HepG2 (cell line): Measurements from ENCODE around the gene SUSD6. TPM values are rescaled to one million over a fixed set of nuclear protein-coding genes. Genes with fewer than 3 reads are reported as not detected.
A peak's percentile ranks its signal among the peaks of the same experiment; 100 is the strongest.

Experiments
- ATAC-seq: fragments of 200-7000 bp; cut with Tn5 transposase; 3 replicates; pipeline ENCODE4 v1.9.1; 2020; ENCODE audit warnings: mild to moderate bottlenecking, moderate library complexity
- BruUV-seq: library from RNA; stranded (reverse); fragments of 400-500 nt; replicated peaks from 2 replicates; lab custom pipeline; 2021; lab: Mats Ljungman, UMichigan
- CTCF ChIA-PET: fragments of 300-600 bp; formaldehyde crosslinking; extraction: SDS; loops from one replicate; lab custom pipeline; 2021; ENCODE audit warnings: low total read pairs, inconsistent platforms, low intra/inter-chr PET ratio; lab: Yijun Ruan, JAX
- POLR2A ChIA-PET: fragments of 350-600 bp; sonication (Branson Sonifier 250); formaldehyde crosslinking; loops from one replicate; lab custom pipeline; 2020; ENCODE audit warnings: antibody characterized with exemption, inconsistent platforms; lab: Yijun Ruan, JAX
- DNase-seq: peaks from one replicate; pipeline ENCODE4 v3.0.0-alpha.2; 2015; ENCODE audit warnings: low spot score
- FAIRE-seq: peaks from 3 replicates; lab custom pipeline; 2011; peaks lifted over from hg19 to GRCh38; lab: Jason Lieb, UNC
- H2AFZ ChIP-seq: one replicate; pipeline ENCODE4 v1.6.1; 2011; ENCODE audit warnings: low read length, inconsistent platforms
- H3K27ac ChIP-seq: fragments of 300-600 bp; 3 replicates; pipeline ENCODE4 v1.8.0; 2011; ENCODE audit warnings: mixed run types, mild to moderate bottlenecking, mixed read lengths, low read length, inconsistent platforms; ENCODE audit not compliant: insufficient read depth; ENCODE audit errors: extremely low read length
- H3K27me3 ChIP-seq, 2 experiments: fragments of 200-600 bp in 1 of 2; 2 replicates in 1 of 2; 3 replicates in 1 of 2; pipeline versions ENCODE4 v1.6.0 to v1.8.0; 2011; ENCODE audit warnings: low read length in 2 of 2, mild to moderate bottlenecking in 2 of 2, moderate library complexity in 2 of 2, inconsistent platforms in 1 of 2; ENCODE audit not compliant: insufficient read depth in 2 of 2, control insufficient read depth in 1 of 2
- H3K36me3 ChIP-seq, 2 experiments: fragments of 200-600 bp in 1 of 2; replicated peaks in 1 of 2; 2 replicates in 1 of 2; 3 replicates in 1 of 2; pipeline versions ENCODE4 v1.5.1 to v1.8.0; 2011; ENCODE audit warnings: low read length in 2 of 2, inconsistent platforms in 1 of 2; ENCODE audit not compliant: insufficient read depth in 2 of 2, control insufficient read depth in 1 of 2
- H3K4me1 ChIP-seq: 2 replicates; pipeline ENCODE4 v1.5.1; 2012; ENCODE audit warnings: low read length, inconsistent platforms; ENCODE audit not compliant: insufficient read depth
- H3K4me2 ChIP-seq: 2 replicates; pipeline ENCODE4 v1.6.0; 2011; ENCODE audit warnings: low read depth, low read length, inconsistent platforms
- H3K4me3 ChIP-seq, 3 experiments: fragments of 200-600 bp in 1 of 3; sonication (generic), shearing (Covaris generic) in 1 of 3; replicated peaks in 1 of 3; 2 replicates each; pipeline ENCODE4 v1.5.1; 2011 to 2016; ENCODE audit warnings: low read length in 3 of 3, inconsistent platforms in 2 of 3, low read depth in 2 of 3, mild to moderate bottlenecking in 2 of 3, control low read depth in 1 of 3, mixed read lengths in 1 of 3; ENCODE audit not compliant: insufficient read depth in 1 of 3
- H3K79me2 ChIP-seq: one replicate; pipeline ENCODE4 v1.6.1; 2011; ENCODE audit warnings: low read length, inconsistent platforms; ENCODE audit not compliant: insufficient read depth
- H3K9ac ChIP-seq: 2 replicates; pipeline ENCODE4 v1.6.0; 2011; ENCODE audit warnings: mild to moderate bottlenecking, low read depth, low read length, inconsistent platforms; ENCODE audit not compliant: insufficient read depth
- H3K9me3 ChIP-seq: 2 replicates; pipeline ENCODE4 v1.5.1; 2012; ENCODE audit warnings: mild to moderate bottlenecking, low read length
- H4K20me1 ChIP-seq: 2 replicates; pipeline ENCODE4 v1.6.0; 2011; ENCODE audit warnings: inconsistent platforms, mild to moderate bottlenecking, low read length, moderate library complexity; ENCODE audit not compliant: insufficient read depth
- FOXA3 ChIP-seq: IDR thresholded peaks from 2 replicates; pipeline ENCODE4 v1.6.1; 2016; ENCODE audit warnings: missing genetic modification reagents, missing compliant biosample characterization
- MED1 ChIP-seq: sonication (generic); formaldehyde crosslinking; IDR thresholded peaks from 2 replicates; pipeline ENCODE4 v1.4.0; 2020; ENCODE audit warnings: missing genetic modification reagents
- MTA1 ChIP-seq: sonication (generic); formaldehyde crosslinking; IDR thresholded peaks from 2 replicates; pipeline ENCODE4 v1.4.0; 2020; ENCODE audit warnings: missing genetic modification reagents, mild to moderate bottlenecking, borderline replicate concordance
- MYC ChIP-seq: sonication (generic); formaldehyde crosslinking; IDR thresholded peaks from 2 replicates; pipeline ENCODE4 v1.9.0; 2021; ENCODE audit warnings: missing genetic modification reagents, borderline replicate concordance
- ONECUT2 ChIP-seq: sonication (generic); formaldehyde crosslinking; IDR thresholded peaks from 2 replicates; pipeline ENCODE4 v1.4.0; 2020; ENCODE audit warnings: missing genetic modification reagents
- PBX3 ChIP-seq: sonication (generic); formaldehyde crosslinking; IDR thresholded peaks from 2 replicates; pipeline ENCODE4 v1.8.1; 2023; ENCODE audit warnings: missing genetic modification reagents, inconsistent platforms, borderline replicate concordance
- PCBP1 ChIP-seq: fragments of 200-400 bp; formaldehyde crosslinking; IDR thresholded peaks from 2 replicates; pipeline ENCODE4 v1.6.1; 2017; ENCODE audit warnings: mild to moderate bottlenecking, low read depth, low read length, borderline replicate concordance
- PLRG1 ChIP-seq: fragments of 450-650 bp; conservative IDR thresholded peaks from 2 replicates; pipeline ENCODE4 v1.6.1; 2016
- PRPF4 ChIP-seq: fragments of 200-400 bp; formaldehyde crosslinking; IDR thresholded peaks from 2 replicates; pipeline ENCODE4 v1.6.1; 2016; ENCODE audit warnings: low read length, low read depth; ENCODE audit not compliant: poor library complexity, severe bottlenecking
- SP5 ChIP-seq: IDR thresholded peaks from 2 replicates; pipeline ENCODE4 v1.6.1; 2016; ENCODE audit warnings: low read depth, borderline replicate concordance
- TARDBP ChIP-seq: sonication (generic); formaldehyde crosslinking; IDR thresholded peaks from 2 replicates; pipeline ENCODE4 v1.8.0; 2022; ENCODE audit warnings: mild to moderate bottlenecking, missing genetic modification reagents
- ZBTB1 ChIP-seq: sonication (generic); formaldehyde crosslinking; IDR thresholded peaks from 2 replicates; pipeline ENCODE4 v1.4.0; 2020; ENCODE audit warnings: missing genetic modification reagents, borderline replicate concordance
- ZNF205 ChIP-seq: IDR thresholded peaks from 2 replicates; pipeline ENCODE4 v1.6.1; 2018; ENCODE audit warnings: missing biosample characterization, missing genetic modification reagents
- ZNF292 ChIP-seq: sonication (generic); formaldehyde crosslinking; IDR thresholded peaks from 2 replicates; pipeline ENCODE4 v1.8.1; 2022; ENCODE audit warnings: mild to moderate bottlenecking, low read depth, missing genetic modification reagents, borderline replicate concordance
- ZNF343 ChIP-seq: sonication (generic); formaldehyde crosslinking; IDR thresholded peaks from 2 replicates; pipeline ENCODE4 v1.4.0; 2020; ENCODE audit warnings: mild to moderate bottlenecking, missing genetic modification reagents
- ZNF468 ChIP-seq: sonication (generic); formaldehyde crosslinking; IDR thresholded peaks from 2 replicates; pipeline ENCODE4 v1.8.0; 2022; ENCODE audit warnings: mild to moderate bottlenecking, moderate library complexity, missing genetic modification reagents
- WGBS: methylation state at CpG from one replicate; pipeline ENCODE4 v1.1.6; 2017; ENCODE audit warnings: low lambda C conversion rate; 5-methylcytosine and 5-hydroxymethylcytosine counted together
- in situ Hi-C: cut with HindIII; loops from 2 replicates; pipeline ENCODE4 v1.10.0; 2017; ENCODE audit warnings: low pct_unique_long_range_greater_than_20kb; ENCODE audit not compliant: extremely low pct_ligation_motif_present
- intact Hi-C: fragments of 100-400 bp; cut with micrococcal nuclease; formaldehyde crosslinking; loops from one replicate; pipeline ENCODE4 v1.10.0; 2022; ENCODE audit not compliant: unreplicated experiment
- polyA plus RNA-seq, 8 experiments: library from polyadenylated mRNA; depleted of rRNA in 3 of 8; stranded (reverse) in 7 of 8; unstranded in 1 of 8; fragments of >200 nt; fragmentation: Illumina TruSeq in 4 of 8; extraction: Trizol in 4 of 8; gene quantifications; 2 replicates each; pipeline versions ENCODE4 v1.2.1 to v1.2.3, GENCODE V29; 2011 to 2016; ENCODE audit warnings: low read depth in 4 of 8, missing spikeins in 1 of 8, mixed read lengths in 1 of 8; ENCODE audit not compliant: insufficient read depth in 1 of 8
- total RNA-seq, 5 experiments: library from RNA; depleted of rRNA; stranded (reverse); fragments of >200 nt; fragmentation: Illumina TruSeq; extraction: Trizol; gene quantifications; 2 replicates each; pipeline ENCODE4 v1.2.3, GENCODE V29; 2016; ENCODE audit warnings: low read depth in 1 of 5
- TF ChIP-seq, protein P1 (sequence below): sonication (generic); formaldehyde crosslinking; conservative IDR thresholded peaks from 2 replicates; pipeline ENCODE4 v1.8.0; 2022; ENCODE audit warnings: mild to moderate bottlenecking, moderate library complexity, missing genetic modification reagents
- TF ChIP-seq, protein P2 (sequence below): sonication (generic); formaldehyde crosslinking; IDR thresholded peaks from 2 replicates; pipeline ENCODE4 v1.4.0; 2020; ENCODE audit warnings: missing genetic modification reagents
- TF ChIP-seq, protein P3 (sequence below): sonication (generic); formaldehyde crosslinking; IDR thresholded peaks from 2 replicates; pipeline ENCODE4 v1.4.0; 2020; ENCODE audit warnings: missing genetic modification reagents, borderline replicate concordance

The SUSD6 gene
- total and polyA plus RNA-seq, 2 of the 13 experiments (the other 11 are each of a cell fraction or from before 2014, with no cell fraction given) = 7.2 to 7.4 TPM

DNA sequence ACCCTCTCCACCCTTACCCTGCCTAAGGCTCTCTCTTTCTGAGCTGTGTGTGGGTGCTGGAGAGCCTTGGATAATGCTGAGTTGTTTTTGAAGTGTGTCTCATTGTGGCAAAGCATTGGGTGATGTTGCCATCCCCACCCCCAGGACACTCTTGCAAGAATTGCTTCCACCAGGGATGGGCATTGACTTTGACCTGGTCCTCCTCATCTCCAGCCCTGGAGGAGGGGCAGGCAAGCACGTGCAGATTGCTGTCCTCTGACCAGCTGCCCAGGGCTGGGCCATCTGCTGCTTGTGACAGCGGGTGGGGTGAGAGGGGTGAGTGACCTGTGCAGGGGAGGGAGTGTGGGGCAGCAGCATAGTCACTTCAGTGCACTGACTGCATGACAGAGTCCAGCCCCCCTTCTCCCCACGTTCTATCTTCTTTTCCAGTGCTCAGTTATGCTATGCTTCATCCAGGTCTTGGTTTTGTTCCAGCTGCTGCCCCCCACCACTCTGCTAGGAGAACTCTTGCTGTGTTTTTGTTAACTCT lies 26.2 kb downstream of the SUSD6 start:
- H3K27ac ChIP-seq = peak overlapping the region; percentile 23
- H3K27me3 ChIP-seq = no peaks in the 10 kb centered on the region
- WGBS = 0% methylated on average over 1 of the region's 3 CpGs
- H3K9me3 ChIP-seq = peaks cover 8% of the 10 kb centered on the region
- FAIRE-seq (peak; percentile 81), DNase-seq (peak; percentile 60), ATAC-seq (peak; percentile 90)
- ChIA-PET POLR2A (interaction anchor here (0.8 to 3.4 kb wide), 5 partner anchors 11 to 76 kb away, joined by 3 to 19 read pairs (median 4); no protein-coding TSS in a partner anchor), CTCF (no interaction called here)
- no peaks in the 10 kb centered on the region for H3K36me3 ChIP-seq
- peaks cover 72% of the 10 kb centered on the region for H3K4me1 ChIP-seq
- no peaks in the 10 kb centered on the region for H4K20me1 ChIP-seq
- in situ Hi-C loops (no loop called here), intact Hi-C loops (loop anchor here (1.0 kb wide), 1 partner anchor 25 kb away; no protein-coding TSS in a partner anchor)
- H3K4me3 ChIP-seq = peak overlapping the region in 2 of 3 experiments; percentile 8 to 38; a peak in 2 of 6 replicates
- no peak overlapping the region for H2AFZ ChIP-seq
- peaks cover 16% of the 10 kb centered on the region for H3K79me2 ChIP-seq
- H3K4me2 ChIP-seq = peak overlapping the region; percentile 61
- H3K9ac ChIP-seq = no peak overlapping the region
- no TSS peak for BruUV-seq
- TF ChIP-seq TARDBP (CRISPR knock-in tag) = peak; percentile 72; the same call in 1 of the 2 replicates
- TF ChIP-seq, protein P1, sequence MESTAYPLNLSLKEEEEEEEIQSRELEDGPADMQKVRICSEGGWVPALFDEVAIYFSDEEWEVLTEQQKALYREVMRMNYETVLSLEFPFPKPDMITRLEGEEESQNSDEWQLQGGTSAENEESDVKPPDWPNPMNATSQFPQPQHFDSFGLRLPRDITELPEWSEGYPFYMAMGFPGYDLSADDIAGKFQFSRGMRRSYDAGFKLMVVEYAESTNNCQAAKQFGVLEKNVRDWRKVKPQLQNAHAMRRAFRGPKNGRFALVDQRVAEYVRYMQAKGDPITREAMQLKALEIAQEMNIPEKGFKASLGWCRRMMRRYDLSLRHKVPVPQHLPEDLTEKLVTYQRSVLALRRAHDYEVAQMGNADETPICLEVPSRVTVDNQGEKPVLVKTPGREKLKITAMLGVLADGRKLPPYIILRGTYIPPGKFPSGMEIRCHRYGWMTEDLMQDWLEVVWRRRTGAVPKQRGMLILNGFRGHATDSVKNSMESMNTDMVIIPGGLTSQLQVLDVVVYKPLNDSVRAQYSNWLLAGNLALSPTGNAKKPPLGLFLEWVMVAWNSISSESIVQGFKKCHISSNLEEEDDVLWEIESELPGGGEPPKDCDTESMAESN (CRISPR knock-in tag) = 0 out of 2 replicates have a peak, but pooled peaks have one; percentile 21
- peak; percentile 92; the same call in 1 of the 2 replicates for TF ChIP-seq MTA1 (CRISPR knock-in tag)
- TF ChIP-seq ZNF343 (CRISPR knock-in tag) = no peak
- TF ChIP-seq PLRG1 = no peak
- peak; percentile 93 for TF ChIP-seq ZNF292
- no peak for TF ChIP-seq PRPF4
- TF ChIP-seq, protein P2, sequence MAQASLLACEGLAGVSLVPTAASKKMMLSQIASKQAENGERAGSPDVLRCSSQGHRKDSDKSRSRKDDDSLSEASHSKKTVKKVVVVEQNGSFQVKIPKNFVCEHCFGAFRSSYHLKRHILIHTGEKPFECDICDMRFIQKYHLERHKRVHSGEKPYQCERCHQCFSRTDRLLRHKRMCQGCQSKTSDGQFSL (CRISPR knock-in tag) = no peak; the same call in 1 of the 2 replicates
- no peak for TF ChIP-seq ZNF205 (CRISPR knock-in tag)
- TF ChIP-seq MED1 = peak; percentile 30; the same call in 1 of the 2 replicates
- TF ChIP-seq ZBTB1 (CRISPR knock-in tag) = no peak
- TF ChIP-seq, protein P3, sequence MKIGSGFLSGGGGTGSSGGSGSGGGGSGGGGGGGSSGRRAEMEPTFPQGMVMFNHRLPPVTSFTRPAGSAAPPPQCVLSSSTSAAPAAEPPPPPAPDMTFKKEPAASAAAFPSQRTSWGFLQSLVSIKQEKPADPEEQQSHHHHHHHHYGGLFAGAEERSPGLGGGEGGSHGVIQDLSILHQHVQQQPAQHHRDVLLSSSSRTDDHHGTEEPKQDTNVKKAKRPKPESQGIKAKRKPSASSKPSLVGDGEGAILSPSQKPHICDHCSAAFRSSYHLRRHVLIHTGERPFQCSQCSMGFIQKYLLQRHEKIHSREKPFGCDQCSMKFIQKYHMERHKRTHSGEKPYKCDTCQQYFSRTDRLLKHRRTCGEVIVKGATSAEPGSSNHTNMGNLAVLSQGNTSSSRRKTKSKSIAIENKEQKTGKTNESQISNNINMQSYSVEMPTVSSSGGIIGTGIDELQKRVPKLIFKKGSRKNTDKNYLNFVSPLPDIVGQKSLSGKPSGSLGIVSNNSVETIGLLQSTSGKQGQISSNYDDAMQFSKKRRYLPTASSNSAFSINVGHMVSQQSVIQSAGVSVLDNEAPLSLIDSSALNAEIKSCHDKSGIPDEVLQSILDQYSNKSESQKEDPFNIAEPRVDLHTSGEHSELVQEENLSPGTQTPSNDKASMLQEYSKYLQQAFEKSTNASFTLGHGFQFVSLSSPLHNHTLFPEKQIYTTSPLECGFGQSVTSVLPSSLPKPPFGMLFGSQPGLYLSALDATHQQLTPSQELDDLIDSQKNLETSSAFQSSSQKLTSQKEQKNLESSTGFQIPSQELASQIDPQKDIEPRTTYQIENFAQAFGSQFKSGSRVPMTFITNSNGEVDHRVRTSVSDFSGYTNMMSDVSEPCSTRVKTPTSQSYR (CRISPR knock-in tag) = peak; percentile 91
- TF ChIP-seq ZNF468 (CRISPR knock-in tag) = no peak
- TF ChIP-seq MYC (CRISPR knock-in tag) = peak; percentile 86; the same call in 1 of the 2 replicates
- TF ChIP-seq SP5 = peak; percentile 87
- no peak for TF ChIP-seq ONECUT2 (CRISPR knock-in tag)
- TF ChIP-seq PBX3 = no peak
- TF ChIP-seq PCBP1 = no peak
- TF ChIP-seq FOXA3 (CRISPR knock-in tag) = 0 out of 2 replicates have a peak, but pooled peaks have one; percentile 26
